A673 (cell line): ENCODE results near the gene SMTN. TPM values are rescaled to one million over a fixed set of nuclear protein-coding genes. Genes with fewer than 3 reads are reported as not detected.

Experiments used
- BruUV-seq: library from RNA; stranded (reverse); fragments of 400-500 nt; replicated peaks from 2 replicates; lab custom pipeline; 2021; lab: Mats Ljungman, UMichigan
- CTCF ChIA-PET: fragments of 300-600 bp; sonication (Branson Sonifier 250); formaldehyde crosslinking; loops from one replicate; lab custom pipeline; 2022; ENCODE audit warnings: antibody characterized with exemption; lab: Charles Lee
- POLR2A ChIA-PET: fragments of 300-600 bp; sonication (Branson Sonifier 250); formaldehyde crosslinking; loops from one replicate; lab custom pipeline; 2022; ENCODE audit warnings: antibody characterized with exemption; ENCODE audit not compliant: low non-redundant PET; lab: Charles Lee
- DNase-seq: peaks from one replicate; pipeline ENCODE4 v3.0.0-alpha.2; 2015; ENCODE audit warnings: low spot score
- H3K27ac ChIP-seq: fragments of 200-600 bp; sonication (generic); 2 replicates; pipeline ENCODE4 v1.5.1; 2016; ENCODE audit warnings: mixed run types, low read depth, mild to moderate bottlenecking, mixed read lengths, antibody characterized with exemption, low read length; ENCODE audit not compliant: poor library complexity, severe bottlenecking
- H3K27me3 ChIP-seq: fragments of 200-600 bp; sonication (generic); replicated peaks from 2 replicates; pipeline ENCODE4 v1.6.1; 2017; ENCODE audit warnings: mixed run types, low read depth, mild to moderate bottlenecking, mixed read lengths, antibody characterized with exemption, low read length; ENCODE audit not compliant: insufficient read depth, poor library complexity
- H3K36me3 ChIP-seq: fragments of 200-600 bp; sonication (generic); 2 replicates; pipeline ENCODE4 v1.6.1; 2016; ENCODE audit warnings: mixed run types, mild to moderate bottlenecking, mixed read lengths, antibody characterized with exemption, low read length; ENCODE audit not compliant: insufficient read depth, poor library complexity, severe bottlenecking
- H3K4me1 ChIP-seq: fragments of 200-600 bp; sonication (generic); 2 replicates; pipeline ENCODE4 v1.6.1; 2017; ENCODE audit warnings: mixed run types, mild to moderate bottlenecking, mixed read lengths, antibody characterized with exemption, low read length; ENCODE audit not compliant: insufficient read depth, poor library complexity, severe bottlenecking
- H3K4me3 ChIP-seq: fragments of 200-600 bp; sonication (generic); 2 replicates; pipeline ENCODE4 v1.5.1; 2016; ENCODE audit warnings: low read depth, mixed run types, mild to moderate bottlenecking, mixed read lengths, low read length; ENCODE audit not compliant: poor library complexity, severe bottlenecking
- H3K9me3 ChIP-seq: fragments of 200-600 bp; sonication (generic); 2 replicates; pipeline ENCODE4 v1.6.1; 2016; ENCODE audit warnings: mixed run types, low read depth, mild to moderate bottlenecking, mixed read lengths, antibody characterized with exemption, low read length; ENCODE audit not compliant: poor library complexity, severe bottlenecking
- EZH2 ChIP-seq: fragments of 200-600 bp; sonication (generic); IDR thresholded peaks from 2 replicates; pipeline ENCODE4 v1.6.1; 2017; ENCODE audit warnings: borderline replicate concordance, low read depth, mild to moderate bottlenecking, mixed read lengths, antibody characterized with exemption, low read length; ENCODE audit not compliant: poor library complexity, severe bottlenecking
- intact Hi-C: fragments of 100-400 bp; cut with micrococcal nuclease; formaldehyde crosslinking; loops from one replicate; pipeline ENCODE4 v1.10.0; 2022; ENCODE audit not compliant: unreplicated experiment
- total RNA-seq: library from RNA; stranded (reverse); gene quantifications from 2 replicates; pipeline ENCODE4 v1.2.3, GENCODE V29; 2021
- TF ChIP-seq, protein P1 (sequence below): fragments of 300-800, 200-600 bp; sonication (generic); conservative IDR thresholded peaks from 2 replicates; pipeline ENCODE4 v1.5.1; 2017; ENCODE audit warnings: low read depth, mild to moderate bottlenecking, antibody characterized with exemption, low read length, moderate library complexity, mixed read lengths

The SMTN gene
- total RNA-seq, 1 experiment from 2014 or later = 40.0 TPM

DNA sequence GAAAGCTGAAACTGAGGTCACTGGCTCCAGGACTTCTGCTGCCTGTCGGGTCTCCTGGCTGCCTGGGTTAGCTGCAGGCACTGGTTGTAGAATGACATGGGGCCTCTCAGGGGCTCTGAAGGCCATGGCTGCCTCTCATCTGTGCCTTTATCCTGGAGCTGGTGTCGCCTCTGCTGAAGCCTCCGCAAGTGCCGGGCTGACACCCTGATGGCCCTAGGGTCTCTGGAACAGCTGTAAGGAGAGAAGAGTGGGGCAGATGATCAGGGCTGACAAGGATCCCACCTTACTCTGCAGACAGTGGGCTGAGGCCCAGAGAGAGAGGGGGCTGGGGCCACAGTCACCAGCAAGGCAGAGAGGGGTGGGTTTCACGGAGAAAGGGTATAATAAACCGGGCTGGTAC lies 54.6 kb downstream of the SMTN start:
- ChIA-PET CTCF (no interaction called here), POLR2A (no interaction called here)
- H3K27ac ChIP-seq = no peak overlapping the region
- no peaks in the 10 kb centered on the region for H3K27me3 ChIP-seq
- H3K9me3 ChIP-seq = no peaks in the 10 kb centered on the region
- DNase-seq = no peak
- intact Hi-C loops = no loop called here
- no peak overlapping the region for H3K4me3 ChIP-seq
- BruUV-seq = no TSS peak
- H3K4me1 ChIP-seq = peaks cover 10% of the 10 kb centered on the region
- peaks cover 54% of the 10 kb centered on the region for H3K36me3 ChIP-seq
- TF ChIP-seq, protein P1, sequence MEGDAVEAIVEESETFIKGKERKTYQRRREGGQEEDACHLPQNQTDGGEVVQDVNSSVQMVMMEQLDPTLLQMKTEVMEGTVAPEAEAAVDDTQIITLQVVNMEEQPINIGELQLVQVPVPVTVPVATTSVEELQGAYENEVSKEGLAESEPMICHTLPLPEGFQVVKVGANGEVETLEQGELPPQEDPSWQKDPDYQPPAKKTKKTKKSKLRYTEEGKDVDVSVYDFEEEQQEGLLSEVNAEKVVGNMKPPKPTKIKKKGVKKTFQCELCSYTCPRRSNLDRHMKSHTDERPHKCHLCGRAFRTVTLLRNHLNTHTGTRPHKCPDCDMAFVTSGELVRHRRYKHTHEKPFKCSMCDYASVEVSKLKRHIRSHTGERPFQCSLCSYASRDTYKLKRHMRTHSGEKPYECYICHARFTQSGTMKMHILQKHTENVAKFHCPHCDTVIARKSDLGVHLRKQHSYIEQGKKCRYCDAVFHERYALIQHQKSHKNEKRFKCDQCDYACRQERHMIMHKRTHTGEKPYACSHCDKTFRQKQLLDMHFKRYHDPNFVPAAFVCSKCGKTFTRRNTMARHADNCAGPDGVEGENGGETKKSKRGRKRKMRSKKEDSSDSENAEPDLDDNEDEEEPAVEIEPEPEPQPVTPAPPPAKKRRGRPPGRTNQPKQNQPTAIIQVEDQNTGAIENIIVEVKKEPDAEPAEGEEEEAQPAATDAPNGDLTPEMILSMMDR = no peak
- no peak for TF ChIP-seq EZH2

- DNase-seq = no peak
- no peak overlapping the region for H3K27ac ChIP-seq
- ChIA-PET CTCF (no interaction called here), POLR2A (no interaction called here)
- H3K4me3 ChIP-seq = no peak overlapping the region
- no peaks in the 10 kb centered on the region for H3K9me3 ChIP-seq
- H3K36me3 ChIP-seq = peaks cover 54% of the 10 kb centered on the region
- peaks cover 14% of the 10 kb centered on the region for H3K4me1 ChIP-seq
- no peak for TF ChIP-seq EZH2
- no peaks in the 10 kb centered on the region for H3K27me3 ChIP-seq
- BruUV-seq = no TSS peak
- intact Hi-C loops = no loop called here
Observed at GRCh38 chr22:31136155-31136554, 55.0 kb downstream of the SMTN start.

DNA sequence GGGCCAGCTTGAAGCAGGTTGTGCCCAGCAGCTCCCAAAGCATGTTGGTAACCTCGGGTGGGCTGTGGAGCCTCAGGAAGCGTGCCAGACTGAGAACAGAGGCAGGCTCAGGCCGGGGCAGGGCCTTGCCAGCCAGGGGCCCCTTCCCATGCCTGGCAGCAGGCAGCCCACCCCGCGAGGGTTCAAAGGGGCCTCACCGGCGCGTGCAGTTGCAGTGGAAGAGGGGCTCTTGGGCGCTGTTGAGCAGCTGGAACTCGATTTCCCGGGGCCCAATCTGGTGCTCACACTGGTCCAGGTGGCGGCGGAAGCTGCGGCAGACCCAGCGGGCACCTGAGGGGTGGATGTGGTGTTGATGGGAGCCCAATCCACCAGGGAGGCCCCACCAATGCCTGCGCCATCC lies 55.6 kb downstream of the SMTN start:
- Histone ChIP-seq H3K36me3 (peaks cover 54% of the 10 kb centered on the region), H3K27me3 (no peaks in the 10 kb centered on the region), H3K27ac (no peak overlapping the region), H3K4me3 (no peak overlapping the region), H3K4me1 (peaks cover 19% of the 10 kb centered on the region), H3K9me3 (no peaks in the 10 kb centered on the region)
- CTCF ChIA-PET = no interaction called here
- POLR2A ChIA-PET = no interaction called here
- TF ChIP-seq, protein P1 = no peak
- TF ChIP-seq EZH2 = no peak
- DNase-seq = no peak
- BruUV-seq = no TSS peak
- intact Hi-C loops = no loop called here

DNA sequence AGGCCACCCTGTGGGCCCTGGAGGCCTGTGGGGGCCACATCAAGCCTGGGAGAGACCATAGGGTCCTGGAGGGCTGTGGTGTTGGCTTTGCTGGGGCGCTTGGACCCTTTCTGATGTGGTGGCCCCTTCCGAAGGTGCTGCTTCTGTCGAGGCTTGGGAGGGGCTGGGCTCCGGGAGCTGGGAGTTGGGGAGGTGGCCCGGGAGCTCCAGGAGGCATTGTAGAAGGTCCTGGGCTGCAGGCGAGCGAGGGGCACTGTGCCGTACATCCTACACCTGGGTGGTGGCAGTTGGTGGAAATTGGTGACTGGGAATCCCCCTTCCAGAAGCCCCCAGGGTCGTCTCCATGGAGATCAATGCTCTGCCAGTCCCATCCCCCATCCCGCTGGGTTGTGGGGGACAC lies 56.6 kb downstream of the SMTN start:
- no peak for TF ChIP-seq EZH2
- TF ChIP-seq, protein P1 = no peak
- no TSS peak for BruUV-seq
- H3K27ac ChIP-seq = peak overlapping the region; percentile 47
- ChIA-PET POLR2A (no interaction called here), CTCF (no interaction called here)
- intact Hi-C loops = no loop called here
- peak overlapping the region; percentile 82 for H3K4me3 ChIP-seq
- peaks cover 54% of the 10 kb centered on the region for H3K36me3 ChIP-seq
- H3K4me1 ChIP-seq = peaks cover 19% of the 10 kb centered on the region
- H3K9me3 ChIP-seq = no peaks in the 10 kb centered on the region
- no peak for DNase-seq
- no peaks in the 10 kb centered on the region for H3K27me3 ChIP-seq
